ENCODE data around the gene FMO2.
"Not testable (repeated sequence)": the region's sequence is repeated elsewhere in the genome, so short reads cannot be mapped to it uniquely, and the experiment has no call there.

The FMO2 gene

DNA sequence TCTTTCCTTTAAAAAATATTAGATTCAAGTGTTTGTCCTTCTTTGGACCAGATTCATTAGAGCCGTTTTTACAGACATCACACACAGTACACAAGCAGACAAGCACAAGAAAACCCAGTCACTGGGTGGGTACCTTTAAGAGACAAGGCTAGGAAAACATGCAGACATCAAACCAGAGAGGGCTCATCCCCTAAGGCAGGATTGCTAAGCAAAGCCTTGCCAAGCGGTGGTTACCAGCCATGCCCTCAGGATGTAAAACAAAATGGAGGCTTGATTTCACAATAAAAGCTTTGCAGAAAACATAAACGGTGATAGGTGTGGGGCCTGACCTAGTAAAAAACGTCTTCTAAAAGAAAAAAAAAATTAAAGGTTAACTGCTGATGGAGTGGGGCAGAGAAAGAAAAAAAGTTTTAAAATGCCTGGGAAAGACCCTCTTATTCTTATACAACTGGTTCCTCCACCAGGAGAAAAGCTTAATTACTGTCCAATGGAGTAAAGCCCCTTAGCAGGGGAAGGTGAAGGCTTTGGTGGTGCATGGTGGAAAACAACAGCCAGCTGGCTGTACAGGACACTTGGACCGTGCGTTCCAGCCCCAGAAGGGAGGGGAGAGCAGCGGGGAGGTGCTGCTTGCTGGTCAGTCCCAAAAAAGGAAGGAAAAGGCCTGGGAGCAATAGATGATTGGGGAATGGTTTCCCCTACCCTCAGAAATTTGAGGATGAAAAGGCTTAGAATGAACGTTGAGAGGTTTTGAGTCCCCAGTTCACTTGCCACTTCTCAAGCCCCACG is 32.8 kb downstream of the FMO2 start:
- Histone ChIP-seq H3K36me3 (ENCODE audit: insufficient read depth, low read length) (no peaks in the 10 kb centered on the region), H2AFZ (ENCODE audit: low read depth, low read length) (no peak overlapping the region), H3K4me1 (ENCODE audit: insufficient read depth, low read length) (peaks cover 25% of the 10 kb centered on the region), H3K4me3 (ENCODE audit: low read length) (no peak overlapping the region), H3K9me3 (ENCODE audit: low read length) (no peaks in the 10 kb centered on the region), H3K27me3 (ENCODE audit: insufficient read depth, low read length) (peaks cover 3% of the 10 kb centered on the region)

DNA sequence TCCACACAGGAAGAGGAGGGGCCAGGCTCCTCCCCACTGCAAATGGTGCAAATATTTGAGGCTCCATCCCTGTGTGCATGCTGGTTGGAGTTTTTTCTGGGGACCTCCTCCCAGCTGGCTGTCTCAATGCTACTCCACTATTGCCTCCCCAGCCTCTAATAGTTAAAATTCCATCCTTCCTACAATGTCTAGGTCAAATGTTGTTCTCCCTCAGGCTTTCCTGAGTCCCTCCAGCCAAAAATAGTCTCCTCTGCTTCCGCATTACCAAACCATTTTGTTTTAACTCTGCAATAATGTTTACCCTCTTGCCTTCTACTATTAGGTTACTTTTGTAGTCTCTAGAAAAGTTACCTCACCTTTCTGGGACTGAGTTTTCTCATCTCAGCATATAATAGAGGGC is 33.6 kb downstream of the FMO2 start:
- H2AFZ ChIP-seq (ENCODE audit: low read depth, low read length): no peak overlapping the region
- H3K27me3 ChIP-seq (ENCODE audit: insufficient read depth, low read length): peaks cover 3% of the 10 kb centered on the region
- H3K9me3 ChIP-seq (ENCODE audit: low read length): no peaks in the 10 kb centered on the region
- H3K36me3 ChIP-seq (ENCODE audit: insufficient read depth, low read length): no peaks in the 10 kb centered on the region
- no peak overlapping the region for H3K4me3 ChIP-seq (ENCODE audit: low read length)
- H3K4me1 ChIP-seq (ENCODE audit: insufficient read depth, low read length): peaks cover 19% of the 10 kb centered on the region

DNA sequence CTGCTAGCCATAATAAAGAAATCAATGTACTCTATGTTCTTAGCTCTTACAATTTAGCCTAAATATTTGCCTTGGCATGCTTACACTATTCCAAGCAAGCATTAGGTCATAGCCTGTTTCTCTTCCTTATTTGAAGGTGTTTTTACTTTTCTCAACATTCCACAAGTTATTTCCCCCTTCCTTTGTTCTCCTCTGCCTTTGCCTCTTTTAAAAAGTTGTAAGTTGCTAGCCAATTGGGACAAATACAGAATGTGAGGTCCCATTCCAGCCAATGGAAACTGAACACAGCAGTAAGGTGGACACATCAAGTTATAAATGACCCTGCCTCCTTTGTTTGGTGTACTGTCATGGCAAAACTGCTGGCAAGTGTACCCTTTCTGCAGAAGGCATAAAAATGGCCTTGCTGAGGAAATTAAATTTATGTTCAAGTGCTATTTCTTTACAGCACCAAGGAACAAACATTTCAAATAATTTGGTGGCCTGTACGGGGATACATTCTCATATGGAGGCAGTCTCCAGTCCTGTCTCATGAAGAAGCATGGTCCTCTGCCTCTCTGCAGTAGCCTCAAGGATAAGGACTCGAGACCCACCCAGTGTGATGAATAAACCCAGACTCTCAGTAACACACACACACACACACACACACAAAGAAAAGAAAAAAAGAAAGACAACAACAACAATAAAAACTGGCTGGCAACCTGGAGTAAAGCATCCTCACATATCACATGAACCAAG is 34.4 kb downstream of the FMO2 start:
- peaks cover 19% of the 10 kb centered on the region for H3K4me1 ChIP-seq (ENCODE audit: insufficient read depth, low read length)
- H2AFZ ChIP-seq (ENCODE audit: low read depth, low read length): no peak overlapping the region
- no peak overlapping the region for H3K4me3 ChIP-seq (ENCODE audit: low read length)
- peaks cover 3% of the 10 kb centered on the region for H3K27me3 ChIP-seq (ENCODE audit: insufficient read depth, low read length)
- no peaks in the 10 kb centered on the region for H3K9me3 ChIP-seq (ENCODE audit: low read length)
- H3K36me3 ChIP-seq (ENCODE audit: insufficient read depth, low read length): no peaks in the 10 kb centered on the region

DNA sequence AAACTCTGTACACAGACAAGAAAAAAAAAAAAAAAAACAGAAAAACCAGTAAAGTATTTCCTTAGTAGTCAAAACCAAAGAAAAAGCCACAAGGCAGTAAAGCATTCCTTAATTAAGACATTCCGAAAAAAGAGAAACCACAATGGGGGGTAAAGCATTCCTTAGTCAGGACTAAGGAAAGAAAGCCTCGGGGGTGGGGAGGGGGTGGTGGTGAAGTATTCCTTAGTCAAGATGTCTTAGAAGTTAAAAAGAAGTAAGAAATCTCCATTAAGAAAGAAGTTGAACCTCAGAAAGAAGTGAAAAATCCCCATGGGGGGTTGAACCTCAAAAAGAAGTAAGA is 35.0 kb downstream of the FMO2 start:
- Histone ChIP-seq H2AFZ (ENCODE audit: low read depth, low read length) (peak overlapping the region; percentile 76), H3K27me3 (ENCODE audit: insufficient read depth, low read length) (peaks cover 3% of the 10 kb centered on the region), H3K4me1 (ENCODE audit: insufficient read depth, low read length) (peaks cover 19% of the 10 kb centered on the region), H3K4me3 (ENCODE audit: low read length) (peak overlapping the region; percentile 51), H3K36me3 (ENCODE audit: insufficient read depth, low read length) (no peaks in the 10 kb centered on the region), H3K9me3 (ENCODE audit: low read length) (no peaks in the 10 kb centered on the region)

DNA sequence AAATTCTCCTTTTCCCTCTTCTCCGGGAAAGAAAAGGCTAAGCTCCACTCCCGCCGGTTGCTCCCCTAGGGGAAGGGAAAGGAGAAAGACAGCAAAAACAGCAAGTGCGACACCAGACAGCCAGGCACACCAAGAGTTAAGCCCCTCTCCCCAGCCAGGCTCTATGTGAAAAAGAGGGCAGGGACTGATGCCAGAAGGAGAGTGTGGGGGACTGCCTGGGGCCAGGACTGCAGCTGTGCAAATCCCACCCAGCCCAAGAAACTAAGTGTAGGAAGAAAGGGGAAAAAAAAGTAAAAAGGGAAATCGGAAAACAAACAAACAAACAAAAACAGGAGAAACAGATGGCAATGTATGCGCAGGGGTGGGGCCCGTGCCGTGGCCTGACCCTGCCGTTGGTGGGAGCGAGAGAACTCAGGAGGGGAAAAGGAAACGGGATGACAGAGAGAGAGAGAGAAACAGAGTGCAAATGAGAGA is 35.5 kb downstream of the FMO2 start:
- Histone ChIP-seq H3K27me3 (ENCODE audit: insufficient read depth, low read length) (peaks cover 3% of the 10 kb centered on the region), H3K9me3 (ENCODE audit: low read length) (no peaks in the 10 kb centered on the region), H3K4me3 (ENCODE audit: low read length) (peak overlapping the region; percentile 51), H2AFZ (ENCODE audit: low read depth, low read length) (peak overlapping the region; percentile 76), H3K4me1 (ENCODE audit: insufficient read depth, low read length) (peaks cover 19% of the 10 kb centered on the region), H3K36me3 (ENCODE audit: insufficient read depth, low read length) (no peaks in the 10 kb centered on the region)

DNA sequence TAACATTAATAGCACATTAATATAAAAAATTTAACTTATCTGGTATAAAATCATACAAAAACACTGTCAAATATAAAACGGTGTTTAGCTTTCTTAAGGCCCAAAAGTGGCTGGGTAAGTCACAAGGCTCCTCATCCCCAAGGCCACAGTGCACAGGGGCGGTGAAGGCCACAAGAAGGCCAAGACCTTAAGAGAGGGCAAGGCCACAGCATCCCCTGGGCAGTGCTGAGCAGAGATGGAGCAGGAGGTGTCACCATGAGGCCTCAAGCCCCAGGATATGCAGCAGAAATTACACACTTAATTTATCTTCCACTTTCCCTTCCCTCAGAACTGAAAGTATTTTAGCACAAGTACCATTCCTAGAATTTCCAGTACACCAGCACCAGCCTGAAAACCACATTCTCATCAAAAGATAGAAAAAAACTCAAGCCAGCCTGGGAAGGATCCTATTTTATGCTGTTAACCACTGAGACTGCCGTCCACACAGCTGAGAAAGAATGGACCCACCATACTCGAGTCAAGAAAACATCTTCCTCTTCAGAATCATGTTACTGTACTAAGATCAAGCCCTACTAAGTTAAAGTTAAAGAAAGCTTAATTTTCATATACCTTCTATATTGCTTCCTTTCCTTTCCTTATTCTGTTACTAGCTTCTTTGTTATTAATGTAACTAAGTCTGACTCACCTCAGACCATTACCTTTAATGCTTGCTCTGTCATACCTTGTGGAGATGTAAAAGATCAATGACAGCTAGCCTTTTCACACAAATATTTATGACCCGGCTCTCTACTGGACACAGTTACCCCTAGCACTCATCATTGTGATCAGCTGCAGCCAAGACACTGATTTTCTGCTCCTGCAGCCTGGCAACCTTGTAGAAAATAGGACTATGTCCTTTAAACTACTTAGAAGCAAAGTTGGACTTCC is 36.8 kb downstream of the FMO2 start:
- peaks cover 19% of the 10 kb centered on the region for H3K4me1 ChIP-seq (ENCODE audit: insufficient read depth, low read length)
- no peak overlapping the region for H2AFZ ChIP-seq (ENCODE audit: low read depth, low read length)
- peaks cover 3% of the 10 kb centered on the region for H3K27me3 ChIP-seq (ENCODE audit: insufficient read depth, low read length)
- H3K4me3 ChIP-seq (ENCODE audit: low read length): no peak overlapping the region
- no peaks in the 10 kb centered on the region for H3K36me3 ChIP-seq (ENCODE audit: insufficient read depth, low read length)
- H3K9me3 ChIP-seq (ENCODE audit: low read length): no peaks in the 10 kb centered on the region

DNA sequence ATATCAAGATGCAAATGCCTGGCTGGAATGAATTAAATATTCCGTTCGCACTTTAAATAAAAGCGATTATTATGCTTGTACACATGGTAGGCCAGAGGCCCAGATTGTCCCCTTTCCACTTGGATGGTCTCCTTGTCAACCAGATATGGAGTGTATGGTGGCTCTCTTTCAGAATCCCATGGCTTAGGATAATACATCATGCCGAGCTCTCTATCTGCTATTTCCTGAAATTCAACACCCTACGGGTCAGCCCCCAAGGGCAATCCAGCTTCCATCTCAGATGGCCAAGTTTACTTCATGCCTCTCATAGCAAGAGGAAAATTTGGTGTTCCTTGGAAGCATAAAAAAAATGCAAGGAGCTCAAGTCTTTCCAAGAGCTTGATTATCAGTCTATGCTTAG is 37.8 kb downstream of the FMO2 start:
- Histone ChIP-seq H3K4me1 (ENCODE audit: insufficient read depth, low read length) (peaks cover 19% of the 10 kb centered on the region), H3K9me3 (ENCODE audit: low read length) (no peaks in the 10 kb centered on the region), H3K4me3 (ENCODE audit: low read length) (no peak overlapping the region)

DNA sequence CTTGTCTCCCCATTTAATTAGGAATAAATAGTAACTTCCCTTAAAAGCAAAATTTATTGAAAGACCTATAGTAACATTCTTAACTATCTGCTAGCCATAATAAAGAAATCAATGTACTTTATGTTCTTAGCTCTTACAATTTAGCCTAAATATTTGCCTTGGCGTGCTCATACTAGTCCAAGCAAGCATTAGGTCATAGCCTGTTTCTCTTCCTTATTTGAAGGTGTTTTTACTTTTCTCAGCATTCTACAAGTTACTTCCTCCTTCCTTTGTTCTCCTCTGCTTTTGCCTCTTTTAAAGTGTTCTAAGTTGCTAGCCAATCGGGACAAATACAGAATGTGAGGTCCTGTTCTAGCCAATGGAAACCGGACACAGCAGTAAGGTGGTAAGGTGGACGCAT is 39.2 kb downstream of the FMO2 start:
- H3K4me3 ChIP-seq (ENCODE audit: low read length); H3K36me3 ChIP-seq (ENCODE audit: insufficient read depth, low read length); H3K9me3 ChIP-seq (ENCODE audit: low read length); H2AFZ ChIP-seq (ENCODE audit: low read depth, low read length); H3K27me3 ChIP-seq (ENCODE audit: insufficient read depth, low read length): not testable (repeated sequence)
- peaks cover 19% of the 10 kb centered on the region for H3K4me1 ChIP-seq (ENCODE audit: insufficient read depth, low read length)

More for the DNA sequence above, 37.8 kb downstream of the FMO2 start:
- H3K27me3 ChIP-seq (ENCODE audit: insufficient read depth, low read length): peaks cover 3% of the 10 kb centered on the region
- no peaks in the 10 kb centered on the region for H3K36me3 ChIP-seq (ENCODE audit: insufficient read depth, low read length)
- H2AFZ ChIP-seq (ENCODE audit: low read depth, low read length): no peak overlapping the region

DNA sequence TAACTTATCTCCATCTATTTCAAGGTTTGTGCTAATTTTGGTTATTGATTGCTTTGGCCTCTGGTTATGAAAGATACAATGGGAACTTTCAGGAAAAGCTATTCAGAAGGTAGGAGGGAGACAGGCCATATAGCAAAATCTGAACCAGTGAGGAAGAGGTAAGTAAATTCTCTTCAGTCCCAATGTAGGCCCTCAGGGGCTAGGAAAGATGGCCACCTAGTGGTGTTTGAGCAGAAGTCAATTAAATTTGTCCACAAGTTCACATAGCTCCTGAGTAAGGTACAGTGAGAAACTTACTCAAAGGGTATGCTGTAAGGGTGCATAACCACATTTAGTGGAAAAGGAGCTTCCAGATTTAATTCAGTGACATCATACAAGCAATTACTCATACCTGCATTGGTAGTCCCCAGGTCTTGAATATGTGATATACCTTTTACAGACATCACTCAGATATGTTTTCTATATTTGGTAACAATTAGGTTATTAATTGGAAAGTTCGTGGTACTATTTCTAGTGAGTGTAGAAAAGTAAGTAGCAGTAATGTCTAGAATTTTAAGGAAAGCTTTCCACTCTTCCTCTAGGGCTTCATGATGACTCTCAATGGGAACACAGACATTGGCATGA is 41.8 kb downstream of the FMO2 start:
- Histone ChIP-seq H3K4me1 (ENCODE audit: insufficient read depth, low read length) (peaks cover 3% of the 10 kb centered on the region), H3K36me3 (ENCODE audit: insufficient read depth, low read length) (no peaks in the 10 kb centered on the region), H2AFZ (ENCODE audit: low read depth, low read length) (no peak overlapping the region), H3K27me3 (ENCODE audit: insufficient read depth, low read length) (no peaks in the 10 kb centered on the region), H3K4me3 (ENCODE audit: low read length) (no peak overlapping the region), H3K9me3 (ENCODE audit: low read length) (no peaks in the 10 kb centered on the region)

DNA sequence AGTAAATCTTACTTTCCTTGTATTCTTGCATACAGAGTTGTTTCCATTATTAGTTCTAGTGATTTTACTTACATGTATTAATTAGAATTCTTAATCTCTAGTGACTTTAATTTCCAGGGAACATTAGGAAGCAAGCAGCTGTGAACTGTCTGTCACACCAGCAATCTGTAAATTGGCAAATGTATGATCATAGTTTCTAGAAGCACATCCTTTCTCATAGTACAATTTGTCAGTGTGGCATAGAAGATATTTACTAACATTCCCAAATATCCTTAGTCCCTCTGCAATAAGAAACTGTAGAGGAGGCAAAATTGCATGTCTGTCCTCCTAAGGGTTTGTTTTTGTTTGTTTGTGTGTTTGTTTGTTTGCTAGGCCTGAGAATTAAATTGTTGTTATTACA is 46.2 kb downstream of the FMO2 start:
- Histone ChIP-seq H3K4me1 (ENCODE audit: insufficient read depth, low read length) (no peaks in the 10 kb centered on the region), H2AFZ (ENCODE audit: low read depth, low read length) (no peak overlapping the region)

DNA sequence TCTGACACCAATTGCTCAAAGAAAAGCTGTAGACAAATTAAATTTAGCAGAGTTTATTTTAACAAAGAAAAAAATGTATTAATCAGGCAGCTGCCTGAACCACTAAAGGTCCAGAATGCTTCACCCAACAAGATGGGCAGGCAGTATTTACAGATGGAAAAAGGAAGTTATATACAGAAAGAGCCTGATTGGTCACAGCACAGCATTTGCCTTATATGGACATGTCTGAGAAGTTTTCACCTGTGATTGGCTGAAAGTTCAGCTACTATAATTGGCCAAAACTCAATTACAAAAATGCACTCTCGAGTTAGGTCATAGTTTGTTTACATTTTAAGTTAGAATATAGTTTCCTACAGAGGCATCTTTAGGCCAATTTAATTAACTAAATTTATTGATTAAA is 48.1 kb downstream of the FMO2 start:
- Histone ChIP-seq H3K36me3 (ENCODE audit: insufficient read depth, low read length) (no peaks in the 10 kb centered on the region), H3K27me3 (ENCODE audit: insufficient read depth, low read length) (no peaks in the 10 kb centered on the region), H3K4me1 (ENCODE audit: insufficient read depth, low read length) (no peaks in the 10 kb centered on the region), H3K4me3 (ENCODE audit: low read length) (no peak overlapping the region), H2AFZ (ENCODE audit: low read depth, low read length) (no peak overlapping the region), H3K9me3 (ENCODE audit: low read length) (no peaks in the 10 kb centered on the region)

More for the DNA sequence above, 46.2 kb downstream of the FMO2 start:
- Histone ChIP-seq H3K36me3 (ENCODE audit: insufficient read depth, low read length) (no peaks in the 10 kb centered on the region), H3K9me3 (ENCODE audit: low read length) (no peaks in the 10 kb centered on the region), H3K27me3 (ENCODE audit: insufficient read depth, low read length) (no peaks in the 10 kb centered on the region), H3K4me3 (ENCODE audit: low read length) (no peak overlapping the region)

DNA sequence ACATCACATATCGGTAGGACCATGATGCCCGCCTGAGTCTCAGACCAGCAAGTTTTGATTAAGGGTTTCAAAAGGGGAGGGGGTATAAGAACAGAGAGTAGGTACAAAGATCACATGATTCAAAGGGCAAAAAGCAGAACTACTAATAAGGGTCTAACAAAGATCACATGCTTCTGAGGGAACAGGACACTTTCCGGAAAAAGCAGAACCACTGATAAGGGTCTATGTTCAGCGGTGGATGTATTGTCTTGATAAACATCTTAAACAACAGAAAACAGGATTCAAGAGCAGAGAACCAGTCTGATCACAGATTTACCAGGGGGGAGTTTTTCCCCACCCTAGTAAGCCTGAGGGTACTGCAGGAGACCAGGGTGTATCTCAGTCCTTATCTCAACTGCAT is 51.1 kb downstream of the FMO2 start:
- not testable (repeated sequence) for H3K36me3 ChIP-seq (ENCODE audit: insufficient read depth, low read length); H2AFZ ChIP-seq (ENCODE audit: low read depth, low read length); H3K27me3 ChIP-seq (ENCODE audit: insufficient read depth, low read length); H3K4me1 ChIP-seq (ENCODE audit: insufficient read depth, low read length); H3K4me3 ChIP-seq (ENCODE audit: low read length); H3K9me3 ChIP-seq (ENCODE audit: low read length)
